Naive B cell (primary cell): ENCODE results near the gene IL18R1. TPM values are rescaled to one million over a fixed set of nuclear protein-coding genes. Genes with fewer than 3 reads are reported as not detected.

Experiments used
- ATAC-seq, 2 donors: fragments of 150-1000 bp; cut with Tn5 transposase; 2 replicates each; pipeline ENCODE4 v1.10.0; 2021; ENCODE audit warnings: low read depth in 2 of 2, mild to moderate bottlenecking in 2 of 2, moderate library complexity in 2 of 2
- DNase-seq: peaks from one replicate; pipeline ENCODE4 v3.0.0; 2022
- H3K27ac Mint-ChIP-seq, 6 donors: one replicate each; pipeline ENCODE4 v1.8.0; 2020 to 2022; ENCODE audit warnings: mild to moderate bottlenecking in 6 of 6, mixed read lengths in 6 of 6, moderate library complexity in 5 of 6, inconsistent platforms in 2 of 6
- H3K27me3 Mint-ChIP-seq, 3 donors: one replicate each; pipeline ENCODE4 v1.8.0; 2021 to 2022; ENCODE audit warnings: mixed read lengths in 3 of 3, mild to moderate bottlenecking in 1 of 3
- H3K36me3 Mint-ChIP-seq, 2 donors: one replicate each; pipeline ENCODE4 v1.8.0; 2020 to 2022; ENCODE audit warnings: mixed read lengths in 2 of 2, inconsistent platforms in 1 of 2, mild to moderate bottlenecking in 1 of 2
- H3K4me1 Mint-ChIP-seq, 3 donors: one replicate each; pipeline ENCODE4 v1.8.0; 2020 to 2022; ENCODE audit warnings: mixed read lengths in 3 of 3, inconsistent platforms in 1 of 3, mild to moderate bottlenecking in 1 of 3, moderate library complexity in 1 of 3
- H3K4me3 Mint-ChIP-seq, 8 donors: one replicate each; pipeline ENCODE4 v1.8.0; 2020 to 2022; ENCODE audit warnings: mild to moderate bottlenecking in 8 of 8, mixed read lengths in 8 of 8, moderate library complexity in 8 of 8, inconsistent platforms in 2 of 8
- H3K9me3 Mint-ChIP-seq, 7 donors: one replicate each; pipeline ENCODE4 v1.8.0; 2020 to 2022; ENCODE audit warnings: mixed read lengths in 7 of 7, mild to moderate bottlenecking in 5 of 7, inconsistent platforms in 2 of 7, moderate library complexity in 1 of 7
- polyA plus RNA-seq, 6 donors: library from polyadenylated mRNA; unstranded; fragments of 300-500 nt; fragmentation: Illumina TruSeq; gene quantifications; one replicate each; pipeline ENCODE4 v1.2.3, GENCODE V29; 2021; ENCODE audit warnings: low read depth in 6 of 6

IL18R1 gene
- polyA plus RNA-seq, 6 donors from 2014 or later = 0.15 to 1.7 (median 0.32) TPM; not detected in 1

DNA sequence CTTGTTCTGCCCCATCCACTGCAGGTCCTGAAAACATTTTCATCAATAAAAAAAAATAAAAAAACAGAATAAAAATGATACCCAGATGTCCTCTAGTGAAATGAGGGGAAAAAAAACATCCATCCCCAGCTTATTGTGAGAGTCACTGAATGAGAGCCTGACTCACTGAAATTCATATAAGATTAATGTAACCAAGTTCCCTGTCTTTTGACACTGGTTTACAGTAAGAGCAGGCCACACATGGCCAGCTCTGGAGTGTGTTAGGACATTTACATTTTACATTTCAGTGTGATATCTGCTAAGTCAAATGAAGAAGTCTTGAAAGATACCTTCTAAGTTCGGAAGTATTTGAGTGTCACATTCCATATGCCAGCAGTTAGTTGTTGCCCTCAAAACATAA lies 21.1 kb upstream of the IL18R1 start:
- no peaks in the 10 kb centered on the region for H3K4me1 Mint-ChIP-seq
- no peak overlapping the region for H3K4me3 Mint-ChIP-seq
- DNase-seq = no peak
- peaks cover 0 to 11% (median 2%) of the 10 kb centered on the region in 7 donors for H3K9me3 Mint-ChIP-seq
- peaks cover 8 to 23% (median 16%) of the 10 kb centered on the region in 3 donors for H3K27me3 Mint-ChIP-seq
- H3K36me3 Mint-ChIP-seq = no peaks in the 10 kb centered on the region
- no peak overlapping the region for H3K27ac Mint-ChIP-seq
- ATAC-seq = no peak

DNA sequence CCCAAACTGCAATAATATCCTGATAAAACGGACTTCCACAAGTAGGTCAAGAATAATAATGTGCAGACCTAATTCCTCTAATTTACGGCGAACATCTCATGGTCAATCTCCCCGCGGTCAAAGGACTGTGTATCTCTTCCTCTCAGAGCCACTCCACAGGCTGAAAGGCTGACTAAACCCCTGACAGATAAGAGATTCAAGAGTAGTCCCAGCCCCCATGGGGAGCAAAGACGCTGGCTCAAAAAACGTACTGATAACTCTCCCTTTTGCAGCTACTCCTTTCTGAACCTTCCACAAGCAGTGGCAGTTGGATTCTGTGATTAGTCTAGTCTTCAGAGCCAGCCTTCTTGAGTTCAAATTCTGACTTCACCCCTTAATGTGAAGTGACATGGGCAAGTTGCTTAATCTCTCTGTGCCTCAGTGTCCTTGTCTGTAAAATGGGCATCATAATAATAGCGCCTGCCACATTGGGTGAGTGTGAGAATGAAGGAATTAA lies 19.7 kb upstream of the IL18R1 start:
- Mint-ChIP-seq H3K9me3 (peaks cover 0 to 6% (median 2%) of the 10 kb centered on the region in 7 donors), H3K27me3 (peaks cover 8 to 23% (median 16%) of the 10 kb centered on the region in 3 donors)

GRCh38 chr2:102336502-102336945 lies 19.1 kb upstream of the IL18R1 start:
- Mint-ChIP-seq H3K9me3 (no peaks in the 10 kb centered on the region), H3K4me3 (no peak overlapping the region), H3K27ac (no peak overlapping the region), H3K4me1 (no peaks in the 10 kb centered on the region), H3K36me3 (no peaks in the 10 kb centered on the region), H3K27me3 (peaks cover 8 to 23% (median 16%) of the 10 kb centered on the region in 3 donors)
- no peak for DNase-seq
- ATAC-seq = no peak

More for the DNA sequence above, 19.7 kb upstream of the IL18R1 start:
- Mint-ChIP-seq H3K4me3 (no peak overlapping the region), H3K36me3 (no peaks in the 10 kb centered on the region), H3K27ac (no peak overlapping the region), H3K4me1 (no peaks in the 10 kb centered on the region)
- DNase-seq (no peak), ATAC-seq (no peak)

GRCh38 chr2:102337012-102337411 lies 18.6 kb upstream of the IL18R1 start:
- H3K27me3 Mint-ChIP-seq = peaks cover 6 to 23% (median 15%) of the 10 kb centered on the region in 3 donors
- no peaks in the 10 kb centered on the region for H3K4me1 Mint-ChIP-seq
- H3K4me3 Mint-ChIP-seq = no peak overlapping the region
- no peaks in the 10 kb centered on the region for H3K36me3 Mint-ChIP-seq
- H3K9me3 Mint-ChIP-seq = no peaks in the 10 kb centered on the region
- DNase-seq (no peak), ATAC-seq (no peak)
- no peak overlapping the region for H3K27ac Mint-ChIP-seq

- H3K27me3 Mint-ChIP-seq = peaks cover 3 to 16% (median 8%) of the 10 kb centered on the region in 3 donors
- DNase-seq (no peak), ATAC-seq (no peak)
- H3K27ac Mint-ChIP-seq = no peak overlapping the region
- H3K9me3 Mint-ChIP-seq = no peaks in the 10 kb centered on the region
- H3K36me3 Mint-ChIP-seq = no peaks in the 10 kb centered on the region
- no peak overlapping the region for H3K4me3 Mint-ChIP-seq
- H3K4me1 Mint-ChIP-seq = no peaks in the 10 kb centered on the region
Measured at GRCh38 chr2:102337481-102338386, 17.9 kb upstream of the IL18R1 start.

DNA sequence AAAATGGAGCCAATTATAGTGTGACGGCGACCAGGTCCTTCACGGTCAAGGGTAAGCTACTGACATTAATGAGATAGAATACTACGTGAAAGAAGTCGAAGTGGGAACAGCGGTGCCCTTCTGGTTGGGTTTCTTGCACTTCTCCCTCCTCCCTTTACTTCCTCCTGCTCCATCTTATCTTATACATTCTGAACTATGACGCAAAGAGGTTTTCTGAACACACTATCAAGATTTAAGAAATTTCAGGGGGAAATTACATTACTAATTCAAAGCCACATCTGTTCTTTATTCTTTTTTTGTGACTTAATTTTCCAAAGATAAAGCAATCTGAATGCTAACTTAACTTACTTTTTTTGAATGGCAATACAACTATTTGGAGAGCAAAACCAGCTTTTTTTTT lies 14.8 kb upstream of the IL18R1 start:
- no peaks in the 10 kb centered on the region for H3K9me3 Mint-ChIP-seq
- H3K36me3 Mint-ChIP-seq = no peaks in the 10 kb centered on the region
- no peaks in the 10 kb centered on the region for H3K4me1 Mint-ChIP-seq
- no peak overlapping the region for H3K4me3 Mint-ChIP-seq
- DNase-seq (no peak), ATAC-seq (no peak)
- no peaks in the 10 kb centered on the region for H3K27me3 Mint-ChIP-seq
- no peak overlapping the region for H3K27ac Mint-ChIP-seq

- ATAC-seq = no peak
- no peak overlapping the region for H3K27ac Mint-ChIP-seq
- H3K36me3 Mint-ChIP-seq = no peaks in the 10 kb centered on the region
- peaks cover 9 to 12% (median 10%) of the 10 kb centered on the region in 3 donors for H3K27me3 Mint-ChIP-seq
- H3K4me1 Mint-ChIP-seq = no peaks in the 10 kb centered on the region
- no peaks in the 10 kb centered on the region for H3K9me3 Mint-ChIP-seq
- H3K4me3 Mint-ChIP-seq = no peak overlapping the region
- DNase-seq = no peak
Measured at GRCh38 chr2:102342888-102343287, 12.7 kb upstream of the IL18R1 start.

- H3K4me3 Mint-ChIP-seq = no peak overlapping the region
- no peaks in the 10 kb centered on the region for H3K9me3 Mint-ChIP-seq
- H3K36me3 Mint-ChIP-seq = no peaks in the 10 kb centered on the region
- H3K4me1 Mint-ChIP-seq = no peaks in the 10 kb centered on the region
- H3K27ac Mint-ChIP-seq = no peak overlapping the region
- no peak for ATAC-seq
- DNase-seq = no peak
- H3K27me3 Mint-ChIP-seq = peaks cover 9 to 13% (median 10%) of the 10 kb centered on the region in 3 donors
Measured at GRCh38 chr2:102344397-102344796, 11.2 kb upstream of the IL18R1 start.

- ATAC-seq = no peak
- H3K27me3 Mint-ChIP-seq = peaks cover 9 to 13% (median 10%) of the 10 kb centered on the region in 3 donors
Measured at GRCh38 chr2:102345329-102345920, 10.2 kb upstream of the IL18R1 start.

DNA sequence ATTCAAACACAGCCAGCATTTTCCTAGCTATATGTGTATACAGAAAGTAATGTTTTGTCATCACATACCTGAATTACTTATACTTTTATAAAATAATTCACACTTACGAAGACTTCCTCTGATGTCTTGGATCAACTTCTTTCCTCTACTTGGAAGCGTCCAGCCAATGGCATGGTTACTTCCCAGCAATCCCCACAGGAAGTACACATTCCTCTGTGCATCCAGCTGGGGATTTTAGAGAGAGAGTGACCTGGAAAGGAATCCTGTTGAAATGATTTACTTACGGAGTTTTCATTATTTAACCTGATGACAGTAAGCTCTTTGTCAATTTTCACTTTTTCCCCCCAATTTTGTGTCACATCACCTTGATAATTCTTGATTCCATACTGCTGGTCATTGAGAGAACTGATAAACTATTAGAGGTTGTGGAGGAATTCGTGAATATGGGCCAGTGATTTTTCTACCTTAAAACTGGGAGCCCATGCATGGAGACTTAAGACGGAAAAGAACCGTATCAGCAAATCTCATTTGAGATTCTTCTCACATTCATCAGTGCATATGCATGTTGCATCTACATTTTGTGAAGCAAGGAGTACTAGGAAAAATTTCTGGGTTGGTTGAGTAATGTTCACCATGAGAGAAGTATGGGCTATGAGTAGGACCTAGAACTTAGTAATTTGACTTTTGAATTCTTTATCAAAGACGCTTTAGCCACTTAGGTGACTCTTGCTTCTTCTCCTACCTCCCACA lies 9.0 kb upstream of the IL18R1 start:
- Mint-ChIP-seq H3K27ac (no peak overlapping the region), H3K36me3 (no peaks in the 10 kb centered on the region), H3K4me3 (no peak overlapping the region), H3K9me3 (no peaks in the 10 kb centered on the region), H3K4me1 (no peaks in the 10 kb centered on the region), H3K27me3 (peaks cover 9 to 13% (median 10%) of the 10 kb centered on the region in 3 donors)
- ATAC-seq (no peak), DNase-seq (no peak)

More at GRCh38 chr2:102345329-102345920, 10.2 kb upstream of the IL18R1 start:
- H3K27ac Mint-ChIP-seq = no peak overlapping the region
- no peaks in the 10 kb centered on the region for H3K4me1 Mint-ChIP-seq
- DNase-seq = no peak
- H3K9me3 Mint-ChIP-seq = no peaks in the 10 kb centered on the region
- H3K4me3 Mint-ChIP-seq = no peak overlapping the region
- no peaks in the 10 kb centered on the region for H3K36me3 Mint-ChIP-seq

GRCh38 chr2:102350137-102350793 lies 5.3 kb upstream of the IL18R1 start:
- peak overlapping the region in 1 of 6 donors; percentile 8 for H3K27ac Mint-ChIP-seq
- DNase-seq = no peak
- ATAC-seq = no peak
- H3K27me3 Mint-ChIP-seq = peaks cover 9 to 20% (median 16%) of the 10 kb centered on the region in 3 donors
- H3K36me3 Mint-ChIP-seq = no peaks in the 10 kb centered on the region
- no peak overlapping the region for H3K4me3 Mint-ChIP-seq
- no peaks in the 10 kb centered on the region for H3K9me3 Mint-ChIP-seq
- peaks cover 0 to 1% (median 0%) of the 10 kb centered on the region in 3 donors for H3K4me1 Mint-ChIP-seq

- Mint-ChIP-seq H3K36me3 (no peaks in the 10 kb centered on the region), H3K27ac (peak overlapping the region; percentile 27 to 99 (median 96)), H3K27me3 (peaks cover 0 to 8% (median 5%) of the 10 kb centered on the region in 3 donors), H3K9me3 (no peaks in the 10 kb centered on the region), H3K4me1 (peaks cover 14 to 24% (median 23%) of the 10 kb centered on the region in 3 donors), H3K4me3 (peak overlapping the region; percentile 86 to 100 (median 95))
- no peak for ATAC-seq
- DNase-seq = no peak
Measured at GRCh38 chr2:102356381-102356712, 751 bp downstream of the IL18R1 start.

DNA sequence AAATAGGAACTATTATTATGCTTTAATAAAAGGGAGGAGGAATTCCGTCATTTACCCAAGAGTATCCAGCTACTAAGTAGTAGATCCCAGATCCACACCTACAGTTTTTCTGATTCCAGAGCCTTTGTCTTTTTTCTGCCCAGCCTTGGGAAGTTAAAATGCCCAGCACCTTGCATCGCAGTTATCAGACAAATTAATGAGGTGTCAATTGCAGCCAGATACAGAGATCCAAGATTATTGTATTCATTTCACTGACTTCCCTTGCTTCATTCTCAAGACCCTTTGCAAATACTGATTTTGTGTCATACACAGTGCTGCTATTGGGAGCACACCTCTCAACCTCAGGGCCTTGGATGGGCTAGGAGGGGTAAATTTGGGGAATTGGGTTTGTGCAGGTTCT lies 1.1 kb downstream of the IL18R1 start:
- ATAC-seq (no peak), DNase-seq (no peak)
- H3K9me3 Mint-ChIP-seq = no peaks in the 10 kb centered on the region
- peaks cover 14 to 24% (median 23%) of the 10 kb centered on the region in 3 donors for H3K4me1 Mint-ChIP-seq
- peaks cover 0 to 7% (median 5%) of the 10 kb centered on the region in 3 donors for H3K27me3 Mint-ChIP-seq
- H3K36me3 Mint-ChIP-seq = no peaks in the 10 kb centered on the region
- peak overlapping the region in 2 of 6 donors; percentile 59 to 72 for H3K27ac Mint-ChIP-seq
- H3K4me3 Mint-ChIP-seq = peak overlapping the region in 7 of 8 donors; percentile 60 to 100 (median 90)
